ENCODE data around the gene WDR6.

GRCh38 chr3:48985831-48986376, 21.3 kb upstream of the WDR6 start:
- TF ChIP-seq GATA2 (IDR thresholded peaks at IDR 0.05; ENCODE audit: low read depth, low read length), result no peak
- TF ChIP-seq GATA3 (IDR thresholded peaks at IDR 0.05; ENCODE audit: low read depth, low read length), result no peak
